Vagina (tissue), 1 donor: ENCODE data around the gene MAGEB18. TPM values are rescaled to one million over a fixed set of nuclear protein-coding genes. Genes with fewer than 3 reads are reported as not detected.

Source experiments
- total RNA-seq: library from RNA; depleted of rRNA; stranded (reverse); fragments of >200 nt; gene quantifications from one replicate; pipeline ENCODE4 v1.2.3, GENCODE V29; 2016

MAGEB18 gene
- total RNA-seq, 1 donor from 2014 or later = not detected

Other genes starting within 250 kb of the MAGEB18 start
- not detected for gene MAGEB6B, start 22.3 kb downstream of the MAGEB18 start, total RNA-seq
- gene MAGEB6, start 54.1 kb downstream of the MAGEB18 start, total RNA-seq = not detected
- gene MAGEB5, start 77.8 kb downstream of the MAGEB18 start, total RNA-seq = not detected